Mesenteric fat pad (tissue), 1 donor: ENCODE results near the gene SPRTN. TPM values are rescaled to one million over a fixed set of nuclear protein-coding genes. Genes with fewer than 3 reads are reported as not detected.

Source experiments
- DNase-seq: peaks from one replicate; pipeline ENCODE4 v3.0.0-alpha.2; 2020; ENCODE audit warnings: low spot score
- total RNA-seq: library from RNA; stranded (reverse); fragmentation: NEBNext Ultra II Directional; extraction: Animal tissue kit (Norgen Biotek cat#: 25700); gene quantifications from one replicate; pipeline ENCODE4 v1.2.1, GENCODE V29; 2021
- donor health status: DM: yes; HTN: yes; CAD: no.

Gene SPRTN
- total RNA-seq, 1 donor from 2014 or later: 8.5 TPM

DNA sequence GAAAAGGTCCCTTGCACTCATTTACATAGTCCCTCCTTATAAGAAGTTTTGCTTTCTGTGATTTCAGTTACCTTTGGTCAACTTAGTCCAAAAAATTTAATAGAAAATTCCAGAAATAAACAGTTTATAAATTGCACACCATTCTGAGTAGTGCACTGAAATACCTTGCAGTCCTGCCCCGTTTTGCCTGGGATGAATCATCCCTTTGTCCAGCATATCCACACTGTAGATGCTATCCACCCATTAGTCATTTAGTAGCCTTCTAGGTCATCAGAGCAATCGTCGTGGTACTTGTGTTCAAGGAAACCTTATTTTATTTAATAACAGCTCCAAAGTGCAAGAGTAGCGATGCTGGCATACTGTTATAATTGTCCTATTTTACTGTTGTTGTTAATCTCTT is 38.0 kb downstream of the SPRTN start:
- no peak for DNase-seq

DNA sequence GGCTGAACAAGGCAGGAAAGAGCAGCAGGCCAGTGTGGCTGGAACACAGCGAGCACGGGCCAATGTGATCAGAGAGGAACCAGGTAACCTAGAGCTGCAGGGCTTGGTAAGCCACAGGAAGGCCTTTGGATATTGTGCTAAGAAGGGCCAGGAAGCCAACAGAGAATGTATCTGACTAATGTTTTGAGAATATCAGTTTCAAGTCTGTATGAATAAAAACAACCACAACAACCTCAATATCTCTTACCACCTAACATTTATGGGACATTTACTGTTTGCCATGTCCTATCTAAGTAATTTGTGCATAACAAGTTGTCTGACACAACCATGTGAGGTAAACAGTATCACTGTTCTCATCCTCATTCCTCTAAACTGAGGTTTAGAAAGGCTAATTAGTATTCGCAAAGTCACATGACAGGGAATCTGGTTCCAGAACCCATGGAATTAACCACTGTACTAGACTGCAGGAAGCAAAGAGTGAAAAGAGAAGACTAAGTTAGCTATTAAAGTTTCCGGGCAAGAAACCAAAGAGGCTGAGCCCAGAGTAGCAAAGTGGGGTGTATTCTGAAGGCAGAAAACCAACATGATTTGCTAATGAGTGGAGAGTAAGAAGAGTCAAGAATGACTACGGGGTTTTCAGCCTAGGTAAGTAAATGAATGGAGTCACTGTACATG is 38.9 kb downstream of the SPRTN start:
- no peak for DNase-seq

DNA sequence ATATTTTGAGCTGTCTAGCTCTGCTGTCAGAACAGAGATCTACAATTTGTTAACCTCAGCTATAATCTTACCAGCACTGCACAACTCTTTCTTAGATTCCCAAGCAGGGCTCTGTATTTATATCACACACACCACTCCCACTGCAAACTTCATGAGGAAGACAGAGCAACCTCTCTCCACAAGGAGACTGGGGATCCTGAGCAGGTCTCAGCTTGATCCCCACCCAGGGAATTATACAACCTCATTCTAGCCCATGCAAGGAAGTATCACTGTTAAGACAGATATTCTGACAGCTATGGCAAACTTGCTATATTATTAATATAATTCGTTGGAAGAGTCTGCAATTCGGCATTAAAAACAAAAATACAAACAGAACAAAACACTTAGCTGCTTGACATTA is 43.6 kb downstream of the SPRTN start:
- DNase-seq: no peak

DNA sequence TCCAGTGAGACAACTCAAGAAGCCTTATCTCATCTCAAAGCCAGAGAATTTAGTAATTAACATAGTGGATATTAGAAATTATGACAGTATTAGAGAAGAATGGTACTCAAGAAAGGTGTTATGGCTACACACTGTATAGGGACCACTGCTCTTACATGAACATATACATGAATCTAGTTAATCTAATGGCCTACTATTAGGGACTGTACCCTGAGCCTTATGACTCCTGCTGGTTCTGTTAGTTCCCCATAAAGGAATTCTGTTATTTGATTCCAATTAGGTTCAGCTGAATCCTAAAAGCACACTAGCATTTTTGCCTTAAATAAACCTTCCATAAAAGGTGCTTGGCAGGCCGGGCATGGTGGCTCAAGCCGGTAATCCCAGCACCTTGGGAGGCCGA is 44.3 kb downstream of the SPRTN start:
- no peak for DNase-seq

DNA sequence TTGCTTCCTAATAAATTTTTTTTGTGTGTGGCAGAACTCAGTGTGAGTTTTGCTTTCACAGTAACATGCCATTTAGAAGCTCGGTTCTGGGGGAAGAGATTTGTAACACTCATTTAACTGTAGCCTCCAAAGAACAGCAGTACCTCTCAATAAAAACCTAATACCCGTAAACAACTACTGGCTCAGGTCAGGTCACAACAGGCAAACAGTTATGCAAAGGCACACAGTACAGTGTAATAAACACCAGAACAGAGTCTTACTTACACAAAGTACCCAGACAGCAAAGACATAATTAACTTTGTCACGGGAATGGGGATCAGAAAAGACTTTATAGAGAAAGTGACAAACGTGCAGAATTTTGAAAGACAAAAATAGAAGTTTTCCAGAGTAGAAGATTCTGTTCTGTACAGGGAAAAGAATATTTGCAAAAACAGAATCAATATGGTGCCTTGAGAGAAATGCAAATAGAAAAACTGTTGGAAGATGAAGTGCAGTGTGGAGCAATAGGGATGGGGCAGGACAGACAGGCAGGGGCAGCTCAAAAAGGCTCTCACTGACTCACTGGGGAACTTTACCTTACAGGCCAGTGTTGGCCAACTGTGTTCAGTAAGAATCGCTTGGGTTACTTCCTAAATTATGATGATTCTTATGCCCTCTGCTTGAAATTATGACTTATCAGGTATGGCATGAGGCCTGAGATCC is 45.2 kb downstream of the SPRTN start:
- DNase-seq: no peak

DNA sequence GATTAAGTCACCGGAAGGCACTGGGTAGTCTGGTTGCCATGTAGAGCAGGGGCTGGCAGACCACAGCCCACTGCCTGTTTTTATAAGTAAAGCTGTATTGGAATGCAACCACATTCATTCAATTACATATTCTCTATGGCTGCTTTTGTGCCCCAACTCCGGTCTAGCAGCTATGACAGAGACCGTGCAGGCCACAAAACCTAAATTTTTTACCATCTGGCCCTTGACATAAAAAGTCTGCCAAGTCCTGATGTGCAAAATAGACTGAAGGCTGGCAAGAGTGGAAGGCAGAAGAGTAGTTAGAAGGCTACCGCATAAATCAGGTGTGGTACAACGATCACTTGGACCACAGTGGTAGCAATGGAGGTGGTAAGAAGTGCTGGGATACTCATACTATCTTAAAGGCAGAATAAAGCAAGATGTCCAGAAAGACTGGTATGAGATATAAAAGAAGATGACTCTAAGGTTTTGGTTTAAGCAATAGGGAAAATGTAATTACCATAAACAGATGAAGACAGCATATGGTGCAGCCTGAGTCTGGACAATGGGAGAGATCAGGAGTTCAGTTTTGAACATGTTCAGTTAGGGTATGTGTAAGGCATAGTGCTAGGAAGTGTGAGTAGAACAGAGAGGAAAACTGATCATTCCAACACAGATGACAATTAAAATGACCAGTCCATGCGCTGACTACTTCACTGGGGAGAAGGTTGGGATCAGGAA is 46.8 kb downstream of the SPRTN start:
- DNase-seq: no peak

DNA sequence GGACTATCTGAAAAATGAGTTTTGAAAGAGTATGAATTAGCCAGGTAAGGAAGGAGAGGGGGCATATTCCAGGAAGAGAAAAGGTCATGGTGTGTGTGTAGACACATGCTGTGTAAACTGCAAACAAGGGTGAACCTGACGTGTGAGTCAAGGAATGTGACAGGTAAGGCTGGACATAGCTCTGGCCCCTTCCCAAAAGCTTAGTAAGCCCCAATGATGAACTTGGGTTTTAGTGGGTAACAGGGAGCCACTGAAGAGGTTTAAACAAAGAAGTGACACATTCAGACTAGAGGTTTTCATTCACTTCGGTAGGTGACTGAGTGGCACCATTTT is 47.3 kb downstream of the SPRTN start:
- DNase-seq: no peak

DNA sequence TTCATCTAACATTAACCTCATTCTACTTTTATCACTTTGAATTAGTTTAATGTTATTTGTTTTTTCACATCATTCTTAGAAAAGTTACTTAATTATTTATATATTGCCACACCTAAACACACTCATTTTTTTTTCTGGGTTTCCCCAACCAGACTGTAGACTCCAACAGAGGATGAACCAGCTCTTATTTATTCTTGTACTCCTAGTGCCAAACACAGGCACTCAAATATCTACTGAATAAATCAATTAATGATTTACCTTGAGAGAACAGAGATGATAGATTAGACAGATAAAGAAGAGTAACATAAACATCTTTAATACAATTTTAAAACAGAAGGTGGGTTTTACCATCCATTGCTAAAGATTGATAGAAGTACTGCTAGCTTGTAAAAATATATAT is 48.4 kb downstream of the SPRTN start:
- no peak for DNase-seq

DNA sequence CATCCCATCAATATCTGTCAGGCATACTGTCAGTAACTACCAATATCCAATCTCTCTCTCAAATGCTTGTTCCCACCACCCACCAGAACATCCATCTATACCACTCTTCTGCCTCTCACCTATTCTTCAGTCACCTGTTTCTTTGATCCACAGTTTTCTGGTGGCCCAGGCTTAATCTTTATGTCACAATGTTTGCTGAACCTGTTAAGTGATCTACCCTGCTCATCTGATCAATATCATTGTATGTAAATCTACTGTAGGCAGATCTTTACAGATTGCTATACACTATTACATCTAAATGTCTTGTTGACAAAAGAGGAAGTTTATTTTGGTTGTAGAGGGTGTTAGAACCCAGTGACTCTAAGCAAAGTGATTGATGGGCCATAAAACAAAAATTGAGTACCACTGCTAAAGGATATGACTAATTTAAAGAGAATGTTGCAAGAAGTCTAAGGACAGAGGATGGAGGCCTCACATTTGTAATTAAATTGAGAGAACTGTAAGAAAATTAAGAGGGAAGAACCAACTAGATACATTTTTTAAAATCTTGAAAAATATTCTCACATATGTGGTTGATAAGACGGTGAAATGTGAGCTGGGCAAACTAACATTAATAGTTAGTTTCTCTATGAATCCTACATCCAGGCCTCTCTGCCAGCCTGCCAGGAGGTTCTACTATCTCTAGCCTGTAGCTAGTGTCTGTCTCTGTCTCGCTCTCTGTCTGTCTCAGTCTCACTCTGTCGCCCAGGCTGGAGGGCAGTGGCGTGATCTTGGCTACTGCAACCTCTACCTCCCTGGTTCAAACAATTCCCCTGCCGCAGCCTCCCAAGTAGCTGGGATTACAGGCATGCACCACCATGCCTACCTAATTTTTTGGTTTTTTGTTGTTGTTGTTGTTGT is 49.9 kb downstream of the SPRTN start:
- no peak for DNase-seq

DNA sequence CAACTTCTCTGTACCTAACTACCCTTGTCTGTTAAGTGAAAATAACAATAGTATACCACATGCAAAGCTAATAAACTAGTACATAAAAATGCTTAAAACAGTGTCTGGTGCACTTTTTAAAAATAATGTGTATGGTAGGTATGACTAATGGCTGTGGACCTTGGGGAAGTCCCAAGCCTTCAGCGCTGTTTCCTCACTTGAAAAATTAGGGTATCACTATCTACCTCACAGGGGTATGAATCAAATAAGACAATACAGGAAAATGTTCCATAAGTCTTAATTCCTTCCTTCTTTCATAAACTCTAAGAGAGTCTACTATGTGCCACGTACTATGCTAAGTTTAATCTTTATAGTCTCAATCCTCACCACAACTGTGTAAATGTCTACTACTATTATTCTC is 52.0 kb downstream of the SPRTN start:
- no peak for DNase-seq

DNA sequence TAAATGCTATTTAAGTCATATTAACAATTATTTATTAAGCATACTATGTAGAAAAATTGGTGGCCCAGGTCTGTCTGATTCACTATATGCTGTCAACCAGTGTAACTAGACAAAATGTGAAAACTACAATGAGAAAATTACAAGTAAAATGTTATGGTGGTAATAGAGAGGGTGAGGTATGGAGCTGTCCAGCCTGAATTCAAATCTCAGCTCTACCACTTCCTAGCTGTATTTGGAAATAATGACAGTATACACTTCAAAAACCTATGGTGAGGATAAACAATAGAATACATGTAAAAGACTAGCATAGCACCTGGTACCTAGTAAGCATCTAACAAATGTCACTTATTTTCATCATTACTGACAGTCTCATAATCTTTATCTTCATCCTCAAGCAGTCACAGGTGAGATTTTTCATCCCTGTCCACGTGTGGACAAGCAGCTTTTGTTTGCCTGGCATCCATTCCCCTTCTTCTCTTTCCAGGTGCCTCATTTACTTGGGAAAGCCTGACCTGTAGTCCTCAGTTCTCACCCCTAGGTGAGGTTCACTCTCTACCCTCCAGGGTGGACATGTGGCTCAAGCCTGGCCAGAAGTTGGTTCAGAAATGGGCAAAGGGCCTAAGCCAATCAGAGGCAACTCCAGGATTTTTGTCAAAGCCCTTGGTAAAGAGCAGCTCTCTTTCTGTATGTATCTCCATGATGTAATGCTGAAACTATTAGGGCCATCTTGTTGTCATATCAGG is 54.5 kb downstream of the SPRTN start:
- no peak for DNase-seq

DNA sequence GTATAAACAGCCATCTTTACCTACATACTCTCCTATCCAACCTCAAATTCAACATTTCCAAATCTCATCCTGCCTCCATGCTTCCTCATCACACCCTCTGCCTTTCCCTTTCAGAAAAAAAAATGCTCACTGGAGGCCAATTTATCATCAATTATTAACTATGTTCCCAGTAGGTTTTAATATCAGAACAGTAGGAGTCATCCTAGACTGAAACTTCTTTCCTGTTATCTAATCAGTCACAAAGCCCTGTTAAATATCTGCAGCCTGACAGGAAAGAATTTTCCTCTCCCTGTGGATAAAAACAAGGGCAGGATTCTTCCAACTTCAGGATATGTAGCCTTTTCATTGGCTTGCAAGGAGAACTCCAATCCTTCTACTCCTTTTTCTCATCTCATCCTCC is 55.6 kb downstream of the SPRTN start:
- DNase-seq: no peak

DNA sequence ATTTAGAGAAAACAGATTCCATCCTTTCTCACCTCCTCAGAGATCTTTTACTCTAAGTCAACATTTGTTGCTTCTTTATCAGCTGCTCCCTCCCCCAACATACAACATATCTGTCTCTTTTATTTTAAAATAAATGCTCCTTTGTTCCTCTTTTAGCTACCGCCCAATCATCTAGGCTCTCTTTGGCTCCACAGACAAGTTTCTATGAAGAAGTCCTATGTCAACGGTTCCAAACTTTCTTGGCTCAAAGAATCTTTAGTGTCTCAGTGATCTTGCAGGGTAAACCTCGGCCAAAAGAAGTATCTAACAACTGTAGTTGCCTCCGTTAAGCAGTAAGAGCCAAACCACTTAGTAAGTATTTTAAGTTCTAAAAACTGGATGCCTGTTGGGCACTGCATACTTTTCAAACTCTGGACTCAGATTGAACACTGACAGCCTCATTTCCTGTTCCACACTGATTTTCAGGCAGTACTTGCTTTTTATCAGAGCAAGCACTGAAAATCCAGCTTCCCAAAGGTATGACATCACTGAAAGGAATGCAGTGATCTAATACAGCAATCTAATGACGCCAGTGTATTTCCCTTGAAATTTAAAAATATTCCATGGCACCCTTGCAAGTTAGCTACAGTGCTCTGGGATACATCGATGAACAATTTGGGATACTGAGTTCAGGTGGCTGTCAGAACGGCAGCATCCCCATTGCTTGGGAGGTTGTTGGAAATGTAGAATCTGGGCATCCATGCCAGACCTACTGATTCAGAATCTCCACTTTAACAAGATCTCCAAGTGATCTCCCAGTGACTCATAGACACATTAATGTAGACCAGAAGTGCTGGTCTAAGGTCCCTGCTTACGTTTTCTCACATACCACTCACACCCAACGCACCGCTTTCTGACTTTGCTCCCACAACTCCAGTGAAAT is 57.2 kb downstream of the SPRTN start:
- DNase-seq: no peak

DNA sequence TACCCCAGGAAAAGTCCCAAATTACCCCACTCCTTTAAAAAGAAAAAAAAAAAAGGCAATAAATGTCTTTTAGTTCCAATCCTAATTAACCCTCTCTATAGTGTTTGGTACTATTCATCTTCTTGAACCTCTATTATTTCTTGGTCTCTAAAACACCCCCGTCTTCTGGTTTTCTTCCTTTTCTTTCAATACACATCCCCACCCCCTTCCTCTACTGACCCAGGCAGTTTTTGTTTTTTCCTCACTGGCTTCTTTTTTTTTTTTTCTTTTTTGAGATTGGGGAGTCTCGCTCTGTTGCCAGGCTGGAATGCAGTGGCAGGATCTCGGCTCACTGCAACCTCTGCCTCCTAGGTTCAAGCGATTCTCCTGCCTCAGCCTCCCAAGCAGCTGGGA is 57.9 kb downstream of the SPRTN start:
- DNase-seq: no peak

DNA sequence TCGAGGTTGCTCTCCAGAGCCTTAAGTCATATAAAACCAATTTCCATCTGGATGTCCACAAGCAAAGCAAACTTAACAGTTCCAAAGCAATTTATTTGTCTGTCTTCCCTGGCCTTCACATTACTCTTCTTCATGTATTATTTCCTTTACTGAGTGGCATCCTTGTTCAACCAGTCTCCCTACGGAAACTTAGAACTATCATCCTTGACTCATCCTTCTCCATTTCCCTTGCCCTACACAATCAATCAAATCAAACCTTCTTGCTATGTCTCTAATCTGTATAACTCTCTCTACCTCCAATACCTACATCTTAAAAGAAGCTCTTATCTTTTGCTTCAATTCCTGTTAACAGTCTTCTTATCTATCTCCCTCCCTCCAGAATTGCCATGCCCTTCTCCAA is 58.5 kb downstream of the SPRTN start:
- no peak for DNase-seq

DNA sequence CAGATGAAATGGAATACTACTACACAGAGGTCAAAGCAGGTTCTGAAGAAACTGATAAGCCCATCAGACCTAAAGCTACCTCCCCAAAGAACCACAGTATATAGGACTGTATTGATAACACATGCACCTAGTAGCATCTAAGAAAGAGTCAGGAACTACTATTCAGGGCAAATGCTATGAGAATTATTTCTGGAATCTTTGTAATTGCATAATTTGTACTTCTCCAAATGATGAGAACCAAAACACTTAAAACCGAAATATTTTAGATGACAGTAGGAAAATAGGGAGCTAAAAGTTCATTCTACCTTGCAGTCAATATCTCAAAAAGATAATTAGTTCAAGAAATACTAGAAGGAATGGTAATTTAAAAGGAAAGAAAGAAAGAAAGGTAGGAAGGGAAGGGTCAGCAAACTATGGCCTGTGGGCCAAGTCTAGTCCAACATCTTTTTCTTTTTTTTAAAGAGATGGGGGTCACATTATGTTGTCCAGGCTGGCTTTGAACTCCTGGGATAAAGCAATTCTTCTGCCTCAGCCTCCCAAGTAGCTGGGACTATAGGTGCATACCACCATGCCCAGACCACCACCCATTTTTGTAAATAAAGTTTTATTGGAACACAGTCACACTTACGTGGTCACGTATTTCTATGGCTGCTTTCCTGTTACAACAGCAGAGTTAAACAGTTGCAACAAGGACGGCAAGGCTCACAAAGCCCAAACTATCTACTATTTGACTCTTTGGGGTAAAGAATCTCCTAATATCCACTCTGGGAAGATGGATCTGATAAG is 60.0 kb downstream of the SPRTN start:
- DNase-seq: no peak

DNA sequence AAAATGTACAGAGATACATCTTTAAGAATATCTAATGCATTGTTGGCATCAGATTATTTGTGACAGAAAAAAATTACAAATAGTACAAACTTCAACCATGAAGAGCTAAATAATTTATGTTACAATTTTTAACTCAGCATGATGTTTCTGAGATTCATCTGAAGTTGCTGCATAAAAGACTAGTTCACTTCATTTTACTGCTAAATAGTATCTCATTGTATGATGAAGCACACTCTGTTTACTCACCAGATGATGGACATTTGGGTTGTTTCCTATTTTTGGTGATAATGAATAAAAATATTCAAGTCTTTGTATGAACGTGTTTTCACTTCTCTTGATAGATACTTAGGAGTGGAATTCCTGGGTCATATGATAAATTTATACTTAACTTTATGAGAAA is 63.4 kb downstream of the SPRTN start:
- no peak for DNase-seq

DNA sequence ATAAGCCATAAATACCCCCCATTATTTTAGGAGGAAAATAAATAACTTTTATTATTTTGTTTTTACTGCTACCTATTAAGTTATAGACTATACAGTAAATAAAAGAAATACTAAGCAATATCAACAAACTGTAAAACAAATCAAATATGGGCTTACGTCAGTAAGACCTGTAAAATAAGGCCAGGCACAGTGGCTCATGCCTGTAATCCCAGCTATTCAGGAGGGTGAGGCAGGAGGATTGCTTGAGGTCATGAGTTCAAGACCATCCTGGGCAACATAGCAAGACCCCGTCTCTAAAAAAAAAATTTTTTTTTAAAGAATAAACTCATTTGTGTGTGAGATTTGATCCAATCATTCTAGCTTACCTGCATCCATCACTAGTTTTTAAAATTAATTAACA is 66.2 kb downstream of the SPRTN start:
- no peak for DNase-seq
